Neural progenitor cell (in vitro differentiated cells): ENCODE results near the gene ZPR1. TPM values are rescaled to one million over a fixed set of nuclear protein-coding genes. Genes with fewer than 3 reads are reported as not detected.
"Not testable (repeated sequence)": the region's sequence is repeated elsewhere in the genome, so short reads cannot be mapped to it uniquely, and the experiment has no call there.

ENCODE experiments used
- DNase-seq: peaks from one replicate; pipeline ENCODE4 v3.0.0-alpha.2; 2016; ENCODE audit warnings: low spot score
- H2AFZ ChIP-seq: fragments of 200-600 bp; sonication (generic); replicated peaks from 2 replicates; pipeline ENCODE4 v1.6.1; 2016; ENCODE audit warnings: antibody characterized with exemption
- H3F3A ChIP-seq: fragments of 200-600 bp; sonication (generic); 2 replicates; pipeline ENCODE4 v1.6.1; 2016; ENCODE audit warnings: antibody characterized with exemption, low read depth
- H3K27ac ChIP-seq: fragments of 200-600 bp; sonication (generic); 2 replicates; pipeline ENCODE4 v1.5.1; 2016; ENCODE audit warnings: mild to moderate bottlenecking
- H3K27me3 ChIP-seq: fragments of 200-600 bp; sonication (generic); 2 replicates; pipeline ENCODE4 v1.6.1; 2016; ENCODE audit warnings: mild to moderate bottlenecking, moderate library complexity
- H3K36me3 ChIP-seq: fragments of 200-600 bp; sonication (generic); 2 replicates; pipeline ENCODE4 v1.5.1; 2016
- H3K4me1 ChIP-seq: fragments of 200-600 bp; sonication (generic); 2 replicates; pipeline ENCODE4 v1.6.1; 2016; ENCODE audit warnings: mixed run types
- H3K4me2 ChIP-seq: fragments of 200-600 bp; sonication (generic); 2 replicates; pipeline ENCODE4 v1.6.1; 2016
- H3K4me3 ChIP-seq: fragments of 200-600 bp; sonication (generic); 2 replicates; pipeline ENCODE4 v1.5.1; 2016
- H3K79me2 ChIP-seq: fragments of 200-600 bp; sonication (generic); 2 replicates; pipeline ENCODE4 v1.6.1; 2016; ENCODE audit warnings: low read depth
- H3K9ac ChIP-seq: fragments of 200-600 bp; sonication (generic); 2 replicates; pipeline ENCODE4 v1.6.1; 2016
- H3K9me3 ChIP-seq: fragments of 200-600 bp; sonication (generic); 2 replicates; pipeline ENCODE4 v1.5.1; 2016; ENCODE audit warnings: low read depth
- H4K20me1 ChIP-seq: fragments of 200-600 bp; sonication (generic); 2 replicates; pipeline ENCODE4 v1.6.1; 2016; ENCODE audit warnings: low read depth
- H3K27ac Mint-ChIP-seq: 3 replicates; pipeline ENCODE4 v1.8.0; 2021; ENCODE audit warnings: mixed read lengths
- H3K27me3 Mint-ChIP-seq: 2 replicates; pipeline ENCODE4 v1.8.0; 2022; ENCODE audit warnings: low read depth, mild to moderate bottlenecking, inconsistent platforms, moderate library complexity, mixed read lengths; ENCODE audit not compliant: insufficient read depth
- H3K36me3 Mint-ChIP-seq: 3 replicates; pipeline ENCODE4 v1.8.0; 2021; ENCODE audit warnings: mixed read lengths
- H3K4me1 Mint-ChIP-seq: 3 replicates; pipeline ENCODE4 v1.8.0; 2021; ENCODE audit warnings: mixed read lengths
- H3K4me3 Mint-ChIP-seq: 3 replicates; pipeline ENCODE4 v1.8.0; 2021; ENCODE audit warnings: mild to moderate bottlenecking, moderate library complexity, mixed read lengths
- H3K9me3 Mint-ChIP-seq: 3 replicates; pipeline ENCODE4 v1.8.0; 2020; ENCODE audit warnings: mixed read lengths
- CTCF ChIP-seq: fragments of 200-600 bp; sonication (generic); IDR thresholded peaks from 2 replicates; pipeline ENCODE4 v1.5.1; 2017; ENCODE audit warnings: antibody characterized with exemption, mild to moderate bottlenecking
- EZH2 ChIP-seq: fragments of 200-600 bp; sonication (generic); IDR thresholded peaks from 2 replicates; pipeline ENCODE4 v1.6.1; 2017; ENCODE audit warnings: antibody characterized with exemption, mild to moderate bottlenecking, moderate library complexity
- EZH2phosphoT487 ChIP-seq: fragments of 200-600 bp; sonication (generic); IDR thresholded peaks from 2 replicates; pipeline ENCODE4 v1.6.1; 2017; ENCODE audit warnings: antibody characterized with exemption
- total RNA-seq: library from RNA; depleted of rRNA; stranded (reverse); fragments of >200 nt; gene quantifications from 2 replicates; pipeline ENCODE4 v1.2.3, GENCODE V29; 2015; ENCODE audit warnings: low replicate concordance

Gene ZPR1
- total RNA-seq, 1 donor from 2014 or later, result 38.5 TPM

- H3K79me2 ChIP-seq, result no peaks in the 10 kb centered on the region
- H3K4me2 ChIP-seq, result peak overlapping the region; percentile 79
- no peaks in the 10 kb centered on the region for H4K20me1 ChIP-seq
- H3K4me1 ChIP-seq, result peaks cover 14% of the 10 kb centered on the region
- peaks cover 6% of the 10 kb centered on the region for H3F3A ChIP-seq
- H3K27ac ChIP-seq, result no peak overlapping the region
- H3K4me3 ChIP-seq, result peak overlapping the region; percentile 46
- H3K27ac Mint-ChIP-seq, result no peak overlapping the region
- no peaks in the 10 kb centered on the region for H3K36me3 ChIP-seq
- no peaks in the 10 kb centered on the region for H3K36me3 Mint-ChIP-seq
- no peak for TF ChIP-seq EZH2
- no peak for TF ChIP-seq CTCF
- no peak for TF ChIP-seq EZH2phosphoT487
- no peak overlapping the region for H3K9ac ChIP-seq
- H3K27me3 ChIP-seq, result peaks cover 19% of the 10 kb centered on the region
- H3K27me3 Mint-ChIP-seq, result peaks cover 2% of the 10 kb centered on the region
- H3K4me3 Mint-ChIP-seq, result peak overlapping the region; percentile 58
- no peak for DNase-seq
- peaks cover 36% of the 10 kb centered on the region for H3K4me1 Mint-ChIP-seq
- H2AFZ ChIP-seq, result peak overlapping the region; percentile 93
- no peaks in the 10 kb centered on the region for H3K9me3 ChIP-seq
- peaks cover 5% of the 10 kb centered on the region for H3K9me3 Mint-ChIP-seq
Measured at GRCh38 chr11:116835042-116835772, 47.4 kb upstream of the ZPR1 start.

GRCh38 chr11:116834535-116835041 is 46.8 kb upstream of the ZPR1 start:
- H3K27ac ChIP-seq, DNase-seq, H4K20me1 ChIP-seq, H3K9me3 Mint-ChIP-seq, H3K4me2 ChIP-seq, H3K79me2 ChIP-seq, H3K36me3 Mint-ChIP-seq, H3K36me3 ChIP-seq, H2AFZ ChIP-seq, H3K27me3 Mint-ChIP-seq, H3K9ac ChIP-seq, H3F3A ChIP-seq, H3K27ac Mint-ChIP-seq, H3K4me3 ChIP-seq, H3K9me3 ChIP-seq: not testable (repeated sequence)
- Mint-ChIP-seq H3K4me1 (peaks cover 30% of the 10 kb centered on the region), H3K4me3 (peak overlapping the region; percentile 58)
- peaks cover 19% of the 10 kb centered on the region for H3K27me3 ChIP-seq
- peaks cover 16% of the 10 kb centered on the region for H3K4me1 ChIP-seq

- DNase-seq, result no peak
- Mint-ChIP-seq H3K4me3 (no peak overlapping the region), H3K27ac (no peak overlapping the region), H3K36me3 (no peaks in the 10 kb centered on the region), H3K4me1 (peaks cover 29% of the 10 kb centered on the region), H3K27me3 (peaks cover 2% of the 10 kb centered on the region), H3K9me3 (peaks cover 5% of the 10 kb centered on the region)
- Histone ChIP-seq H3K27me3 (peaks cover 19% of the 10 kb centered on the region), H3K36me3 (no peaks in the 10 kb centered on the region), H3K27ac (no peak overlapping the region), H3K79me2 (no peaks in the 10 kb centered on the region), H3K4me1 (peaks cover 20% of the 10 kb centered on the region), H4K20me1 (no peaks in the 10 kb centered on the region), H3K4me3 (no peak overlapping the region), H3K9ac (no peak overlapping the region), H3F3A (peaks cover 6% of the 10 kb centered on the region), H2AFZ (no peak overlapping the region), H3K4me2 (no peak overlapping the region), H3K9me3 (no peaks in the 10 kb centered on the region)
- TF ChIP-seq CTCF (no peak), EZH2phosphoT487 (no peak), EZH2 (no peak)
Measured at GRCh38 chr11:116833816-116834534, 46.2 kb upstream of the ZPR1 start.

GRCh38 chr11:116833491-116833815 is 45.6 kb upstream of the ZPR1 start:
- no peak overlapping the region for H3K4me3 ChIP-seq
- H3F3A ChIP-seq, result peaks cover 6% of the 10 kb centered on the region
- no peaks in the 10 kb centered on the region for H4K20me1 ChIP-seq
- DNase-seq, result no peak
- no peaks in the 10 kb centered on the region for H3K36me3 Mint-ChIP-seq
- H3K9me3 Mint-ChIP-seq, result peaks cover 5% of the 10 kb centered on the region
- H3K79me2 ChIP-seq, result no peaks in the 10 kb centered on the region
- H3K9ac ChIP-seq, result no peak overlapping the region
- no peaks in the 10 kb centered on the region for H3K9me3 ChIP-seq
- no peak overlapping the region for H3K27ac ChIP-seq
- peaks cover 28% of the 10 kb centered on the region for H3K4me1 Mint-ChIP-seq
- H3K27me3 ChIP-seq, result peaks cover 19% of the 10 kb centered on the region
- H3K4me1 ChIP-seq, result peaks cover 24% of the 10 kb centered on the region
- H3K36me3 ChIP-seq, result no peaks in the 10 kb centered on the region
- H3K4me2 ChIP-seq, result no peak overlapping the region
- TF ChIP-seq CTCF, result no peak
- no peak for TF ChIP-seq EZH2phosphoT487
- TF ChIP-seq EZH2, result no peak
- H3K4me3 Mint-ChIP-seq, result no peak overlapping the region
- H3K27ac Mint-ChIP-seq, result peak overlapping the region; percentile 24
- H3K27me3 Mint-ChIP-seq, result peaks cover 2% of the 10 kb centered on the region
- H2AFZ ChIP-seq, result no peak overlapping the region
